Astrocyte (in vitro differentiated cells and primary cell): ENCODE measurements around the gene TSSK6.

Experiments used
- CTCF ChIP-seq: IDR thresholded peaks from 2 replicates; pipeline ENCODE4 v1.5.1; 2011; ENCODE audit warnings: low read depth, mild to moderate bottlenecking, inconsistent platforms, low read length, moderate library complexity; ENCODE audit not compliant: insufficient read depth
- EZH2 ChIP-seq: IDR thresholded peaks from 2 replicates; pipeline ENCODE4 v1.6.1; 2012; ENCODE audit warnings: mild to moderate bottlenecking, low read length, inconsistent platforms; ENCODE audit not compliant: insufficient read depth

- TF ChIP-seq CTCF = peak; percentile 49
- TF ChIP-seq EZH2 = no peak
Observed at GRCh38 chr19:19552798-19553197, 37.5 kb upstream of the TSSK6 start.
